ENCODE measurements around the gene ZC3H7B.

DNA sequence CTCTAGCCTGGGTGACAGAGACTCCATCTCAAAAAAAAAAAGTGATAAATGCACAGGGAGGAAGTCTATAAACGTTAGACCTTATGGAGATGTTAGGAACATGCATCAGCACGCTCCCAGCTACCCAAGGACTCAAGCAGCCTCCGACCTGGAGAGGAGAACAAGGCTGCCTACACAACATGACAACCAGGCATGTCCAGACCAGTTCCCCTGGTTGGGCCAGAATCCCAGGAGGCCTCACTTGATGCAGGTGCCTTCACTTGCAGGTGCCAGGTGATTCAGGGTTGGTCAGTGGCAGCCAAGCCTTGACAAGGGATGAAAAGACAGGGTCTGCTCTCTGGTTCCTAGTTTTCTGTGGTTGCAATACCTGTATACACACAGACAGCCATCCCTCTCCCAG, 21.3 kb upstream of the ZC3H7B start:
- TF ChIP-seq GATA3 (IDR thresholded peaks at IDR 0.05; ENCODE audit: low read depth, low read length) (no peak), GATA2 (IDR thresholded peaks at IDR 0.05; ENCODE audit: low read depth, low read length) (no peak)
